Measurements from ENCODE around the gene MATN1.

The MATN1 gene

DNA sequence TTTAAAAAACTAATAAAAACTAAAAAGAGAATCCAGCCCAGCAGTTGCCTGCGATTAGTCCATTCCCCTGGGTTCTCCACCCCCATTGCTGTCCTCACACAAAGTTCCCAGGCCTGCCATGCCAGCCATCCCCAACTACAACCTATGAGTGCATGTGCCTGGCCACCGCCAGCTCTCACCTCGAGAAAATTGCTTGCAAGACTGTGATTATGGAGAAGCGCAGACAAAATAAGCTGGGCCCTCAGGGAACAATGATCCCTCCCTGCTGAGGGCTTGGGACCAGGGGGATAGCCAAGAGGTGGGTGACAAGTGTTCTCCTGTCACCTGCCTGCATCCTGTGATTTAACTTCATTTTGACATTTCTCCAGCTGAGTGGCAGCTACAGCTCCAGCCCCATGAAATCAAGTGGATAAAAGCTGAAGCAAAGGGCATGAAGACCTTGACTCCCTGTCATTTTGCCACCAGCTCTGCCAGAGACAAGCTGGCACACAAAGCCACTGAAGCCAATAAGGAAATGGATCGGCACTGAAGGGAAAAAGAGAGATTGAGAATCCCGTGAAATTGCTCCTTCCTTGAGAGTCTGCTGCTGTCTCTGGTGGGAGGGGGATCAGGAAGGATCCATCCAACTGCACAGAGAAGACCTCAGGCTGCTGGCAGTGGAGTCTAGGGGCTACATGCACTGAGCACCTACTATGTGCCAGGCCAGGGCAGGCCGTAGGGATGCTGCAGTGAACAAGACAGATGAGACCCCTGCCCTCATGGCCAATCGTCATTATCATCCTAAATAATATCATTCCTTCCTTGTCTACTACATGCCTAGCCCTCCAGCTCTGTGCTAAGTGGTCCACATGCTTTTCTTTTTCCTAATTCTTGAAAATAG, 40.7 kb downstream of the MATN1 start:
- DNase-seq (ENCODE audit: low read depth in 2 of 2), result no peak

DNA sequence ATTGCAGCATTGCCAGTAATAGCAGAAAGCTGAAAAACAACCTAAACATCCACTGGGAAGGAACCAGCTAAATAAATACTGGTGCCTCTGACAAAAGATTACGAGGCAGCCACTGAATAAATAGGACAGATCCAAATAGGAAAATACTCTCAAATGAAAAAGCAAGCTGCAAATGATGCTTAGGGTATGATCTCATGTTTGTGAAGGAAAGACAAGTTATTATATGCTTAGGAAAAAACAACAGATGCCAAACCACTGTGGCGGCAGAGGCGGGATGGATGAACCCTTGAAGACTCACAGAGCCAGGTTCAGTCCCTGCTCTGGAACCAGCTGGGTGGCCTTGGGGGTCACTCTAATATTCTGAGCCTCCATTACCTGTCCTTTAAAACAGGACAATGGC, 41.6 kb downstream of the MATN1 start:
- DNase-seq (ENCODE audit: low read depth in 2 of 2), result no peak

DNA sequence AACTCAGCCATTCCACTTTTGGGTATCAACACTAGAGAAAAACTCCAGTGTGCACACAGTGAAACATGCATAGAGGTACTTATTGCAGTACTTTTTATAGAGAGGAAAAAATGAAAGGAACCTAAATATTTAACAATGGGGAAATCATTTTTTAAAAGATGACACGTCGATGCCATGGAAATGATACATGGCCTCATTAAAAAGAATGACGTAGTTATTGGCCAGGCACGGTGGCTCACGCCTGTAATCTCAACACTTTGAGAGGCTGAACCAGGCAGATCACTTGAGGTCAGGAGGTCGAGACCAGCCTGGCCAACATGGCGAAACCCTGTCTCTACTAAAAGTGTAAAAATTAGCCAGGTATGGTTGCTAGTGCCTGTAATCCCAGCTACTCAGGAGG, 42.5 kb downstream of the MATN1 start:
- DNase-seq (ENCODE audit: low read depth in 2 of 2), result no peak

DNA sequence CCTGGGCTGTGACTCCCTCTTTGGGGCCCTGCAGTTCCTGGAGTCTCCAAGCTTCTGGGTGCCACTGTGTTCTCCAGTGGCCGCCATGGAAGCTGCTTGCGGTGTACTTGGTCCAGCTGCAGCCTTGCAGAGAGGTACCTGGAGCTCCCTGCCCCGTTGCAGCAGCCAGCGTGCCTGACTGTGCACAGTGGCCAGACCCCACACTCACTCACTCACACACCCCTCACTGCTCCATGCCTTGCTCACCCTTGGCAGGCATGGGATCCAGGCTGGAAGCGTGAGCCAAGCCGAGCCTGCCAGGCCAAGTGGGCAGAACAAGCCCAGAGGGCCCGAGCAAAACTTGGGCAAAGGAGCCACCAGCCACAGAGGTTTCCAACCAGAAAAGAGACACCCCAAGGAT, 43.0 kb downstream of the MATN1 start:
- no peak for DNase-seq (ENCODE audit: low read depth in 2 of 2)

DNA sequence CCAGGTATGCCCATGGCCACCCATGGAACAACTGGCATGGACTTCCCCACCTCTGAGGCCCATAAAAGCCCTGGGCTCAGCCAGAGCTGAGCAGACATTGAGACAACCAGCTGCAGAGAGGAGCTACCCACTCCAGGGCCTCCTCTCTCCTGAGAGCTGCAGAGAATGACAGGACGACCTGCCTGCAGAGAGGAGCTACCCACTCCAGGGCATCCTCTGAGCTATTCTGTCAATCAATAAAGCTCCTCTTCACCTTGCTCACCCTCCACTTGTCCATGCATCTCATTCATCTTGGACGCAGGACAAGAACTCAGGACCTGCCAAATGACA, 43.4 kb downstream of the MATN1 start:
- DNase-seq (ENCODE audit: low read depth in 2 of 2), result no peak

DNA sequence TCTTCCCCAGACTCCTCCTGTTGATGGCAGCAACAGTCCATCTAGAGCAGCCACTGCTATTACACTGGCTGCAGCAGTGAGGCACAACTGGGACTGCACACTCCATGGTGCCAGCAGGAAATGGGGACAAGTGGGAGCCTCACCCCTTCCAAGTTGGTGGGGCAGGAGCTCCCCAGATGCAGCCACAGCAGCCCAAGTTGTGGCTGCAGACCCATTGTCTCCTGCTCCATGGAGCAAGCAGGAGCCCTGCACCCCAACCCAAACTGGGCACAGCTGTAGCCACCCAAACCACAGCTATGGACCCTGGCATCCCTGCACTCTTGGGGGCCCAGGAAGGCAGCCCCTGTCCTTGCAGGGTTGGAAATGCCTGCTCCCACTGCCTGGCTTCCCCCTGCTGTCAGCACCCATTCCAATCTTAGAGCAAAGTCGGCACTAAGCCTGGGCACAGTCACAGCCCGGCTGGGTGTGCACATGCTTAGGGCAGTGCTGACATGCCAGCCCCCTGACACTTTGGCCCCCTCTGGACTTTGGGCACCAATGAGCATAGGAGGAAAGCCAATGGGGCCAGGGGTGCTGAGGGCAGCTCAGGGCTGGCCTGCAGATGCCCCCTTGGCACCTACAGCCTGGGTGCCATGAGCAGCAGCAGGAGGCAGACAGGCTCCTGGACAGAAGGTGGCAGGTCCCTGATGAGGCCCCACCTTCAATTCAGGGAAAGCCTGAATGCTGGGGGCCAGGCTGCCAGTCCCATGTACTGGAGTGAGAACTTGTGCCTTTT, 44.0 kb downstream of the MATN1 start:
- no peak for DNase-seq (ENCODE audit: low read depth in 2 of 2)

DNA sequence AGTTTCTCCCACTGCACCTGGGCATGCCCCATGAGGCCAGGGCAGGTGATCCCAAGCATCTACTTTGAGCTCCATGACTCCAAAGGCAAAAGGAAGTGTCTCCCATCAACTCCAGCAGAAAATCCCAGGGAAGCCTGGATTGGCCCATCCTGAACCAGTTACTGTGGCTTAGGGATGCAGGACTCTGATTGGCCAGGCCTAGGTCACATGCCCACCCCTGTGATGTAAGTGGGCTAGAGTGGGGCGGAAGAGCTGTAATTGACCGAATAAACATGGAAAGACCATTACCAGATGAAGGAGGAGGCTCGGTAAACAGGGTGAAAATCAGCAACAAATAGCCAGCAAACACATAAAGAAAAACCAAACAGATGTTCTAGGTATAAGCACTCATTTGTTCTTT, 45.2 kb downstream of the MATN1 start:
- DNase-seq (ENCODE audit: low read depth in 2 of 2), result no peak

DNA sequence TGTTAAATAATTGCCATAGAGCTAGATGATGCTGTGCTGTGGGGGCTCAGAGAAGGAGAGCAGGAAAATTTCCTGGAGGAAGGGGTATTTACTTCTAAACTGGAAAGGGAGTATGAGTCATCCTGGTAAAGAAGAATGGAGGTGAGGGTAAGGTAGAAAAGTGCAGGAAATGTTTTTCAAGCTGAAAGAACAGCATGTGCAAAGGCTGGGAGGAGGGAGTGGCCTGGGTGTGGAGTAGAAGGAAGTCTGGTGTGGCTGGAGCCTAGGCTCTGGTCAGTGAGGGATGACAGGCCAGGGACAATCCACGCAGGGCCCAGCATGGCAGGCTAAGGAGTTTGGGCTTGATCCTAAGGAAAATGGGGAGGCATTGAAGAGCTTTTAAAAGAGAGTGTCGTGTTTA, 45.9 kb downstream of the MATN1 start:
- no peak for DNase-seq (ENCODE audit: low read depth in 2 of 2)

DNA sequence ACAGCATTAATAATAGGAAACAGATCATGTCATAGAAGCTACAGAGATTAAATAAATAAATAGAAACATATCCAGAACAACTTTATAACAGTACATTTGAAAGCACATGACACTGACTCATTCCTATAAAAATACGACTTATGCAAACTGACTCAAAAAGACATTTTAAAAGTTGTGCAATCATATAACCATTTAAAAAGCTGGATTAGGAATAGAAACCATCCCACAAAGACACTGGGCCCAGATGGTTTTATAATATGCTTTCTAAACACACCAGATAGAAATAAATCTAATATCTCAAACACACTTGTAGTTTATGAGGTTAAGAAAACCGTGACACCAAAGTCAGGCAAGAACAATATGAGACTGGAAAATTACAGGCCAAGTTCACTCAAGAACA, 47.6 kb downstream of the MATN1 start:
- no peak for DNase-seq (ENCODE audit: low read depth in 2 of 2)

DNA sequence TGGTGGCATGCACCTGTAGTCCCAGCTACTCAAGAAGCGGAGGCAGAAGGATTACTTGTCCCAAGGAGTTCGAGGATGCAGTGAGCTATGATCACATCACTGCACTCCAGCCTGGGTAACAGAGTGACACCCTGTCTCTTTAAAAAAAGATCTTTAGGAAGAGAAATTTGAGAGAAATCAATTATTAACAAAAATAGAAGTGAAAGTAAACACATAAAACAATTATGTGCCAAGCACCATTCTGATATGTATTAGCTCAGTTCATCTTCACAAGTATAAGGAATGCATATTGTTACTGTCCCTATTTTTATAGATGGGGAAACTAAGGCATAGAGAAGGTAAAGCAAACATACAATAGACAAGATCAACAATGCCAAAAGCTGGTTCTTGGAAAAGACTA, 48.1 kb downstream of the MATN1 start:
- no peak for DNase-seq (ENCODE audit: low read depth in 2 of 2)

DNA sequence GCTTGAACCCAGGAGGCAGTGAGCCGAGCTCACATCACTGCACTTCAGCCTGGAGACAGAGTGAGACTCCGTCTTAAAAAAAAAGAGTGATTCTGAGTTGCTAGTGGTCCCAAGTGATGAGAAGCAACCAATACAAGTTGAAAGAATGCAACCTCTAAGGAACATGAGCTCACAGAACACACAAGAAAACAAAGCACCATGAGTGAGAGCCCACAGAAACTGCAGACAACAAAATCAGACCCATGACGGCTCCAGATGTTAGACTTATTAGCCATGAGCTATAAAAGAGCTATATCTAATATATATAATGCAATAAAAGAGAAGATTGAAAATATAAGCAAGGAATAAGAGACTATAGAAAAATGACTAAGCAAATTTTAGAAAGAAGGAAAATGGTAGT, 50.0 kb downstream of the MATN1 start:
- no peak for DNase-seq (ENCODE audit: low read depth in 2 of 2)

DNA sequence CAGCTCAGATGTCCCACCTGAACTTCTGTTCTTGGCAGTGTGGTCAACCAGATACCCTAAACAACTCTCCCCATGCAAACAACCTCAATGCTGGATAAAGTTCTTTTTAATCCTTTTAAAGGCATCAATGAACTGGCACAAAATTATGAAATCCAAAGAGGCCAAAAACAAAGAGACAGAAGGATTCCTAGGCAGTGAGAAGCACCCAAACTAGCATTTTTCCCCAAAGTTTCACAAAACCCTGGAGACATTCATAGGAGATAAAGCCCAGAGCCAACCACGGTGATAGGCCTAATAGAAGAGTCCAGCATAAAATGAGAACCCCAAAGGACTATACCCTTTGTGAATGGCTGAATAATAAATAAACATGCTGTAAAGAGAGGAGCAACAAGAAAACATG, 50.7 kb downstream of the MATN1 start:
- DNase-seq (ENCODE audit: low read depth in 2 of 2), result no peak

DNA sequence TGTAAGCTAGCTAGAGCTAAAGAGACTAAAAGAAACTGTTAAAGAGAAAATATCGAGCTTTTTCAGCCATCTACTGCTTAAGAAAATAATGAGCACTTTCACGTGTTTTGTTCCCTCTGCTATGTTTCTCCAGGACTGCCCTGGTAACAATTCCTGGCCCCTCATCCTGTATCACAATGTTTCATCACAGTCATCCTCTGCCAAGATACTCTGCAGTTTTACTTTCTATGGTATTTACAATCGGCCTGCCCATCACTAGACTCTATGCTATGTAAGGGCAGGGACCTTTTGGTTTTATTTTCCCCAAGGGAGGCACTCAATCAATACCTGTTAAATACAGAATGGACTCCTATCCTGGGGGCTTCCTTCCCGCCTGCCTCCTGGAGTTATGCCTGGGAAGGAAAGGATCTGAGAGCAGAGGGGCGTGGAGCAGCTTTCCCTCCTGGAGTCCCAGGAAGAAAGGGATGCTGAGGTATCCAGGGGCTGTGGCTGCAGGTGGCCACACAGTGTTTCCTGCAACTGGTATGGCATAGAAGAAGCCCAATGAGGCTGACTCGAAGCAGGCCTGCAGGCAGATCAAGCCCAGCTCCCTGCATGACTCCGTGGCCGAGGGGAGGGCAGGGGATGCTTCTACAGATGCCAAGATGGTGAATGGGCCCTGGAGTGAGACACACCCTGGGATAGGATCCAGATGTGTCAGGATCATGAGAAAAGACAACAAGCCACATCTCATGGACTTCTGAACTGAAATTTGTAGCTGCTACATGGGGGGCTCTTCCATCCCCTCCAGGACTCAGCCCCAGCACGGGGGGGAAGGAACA, 52.9 kb downstream of the MATN1 start:
- DNase-seq (ENCODE audit: low read depth in 2 of 2), result no peak

DNA sequence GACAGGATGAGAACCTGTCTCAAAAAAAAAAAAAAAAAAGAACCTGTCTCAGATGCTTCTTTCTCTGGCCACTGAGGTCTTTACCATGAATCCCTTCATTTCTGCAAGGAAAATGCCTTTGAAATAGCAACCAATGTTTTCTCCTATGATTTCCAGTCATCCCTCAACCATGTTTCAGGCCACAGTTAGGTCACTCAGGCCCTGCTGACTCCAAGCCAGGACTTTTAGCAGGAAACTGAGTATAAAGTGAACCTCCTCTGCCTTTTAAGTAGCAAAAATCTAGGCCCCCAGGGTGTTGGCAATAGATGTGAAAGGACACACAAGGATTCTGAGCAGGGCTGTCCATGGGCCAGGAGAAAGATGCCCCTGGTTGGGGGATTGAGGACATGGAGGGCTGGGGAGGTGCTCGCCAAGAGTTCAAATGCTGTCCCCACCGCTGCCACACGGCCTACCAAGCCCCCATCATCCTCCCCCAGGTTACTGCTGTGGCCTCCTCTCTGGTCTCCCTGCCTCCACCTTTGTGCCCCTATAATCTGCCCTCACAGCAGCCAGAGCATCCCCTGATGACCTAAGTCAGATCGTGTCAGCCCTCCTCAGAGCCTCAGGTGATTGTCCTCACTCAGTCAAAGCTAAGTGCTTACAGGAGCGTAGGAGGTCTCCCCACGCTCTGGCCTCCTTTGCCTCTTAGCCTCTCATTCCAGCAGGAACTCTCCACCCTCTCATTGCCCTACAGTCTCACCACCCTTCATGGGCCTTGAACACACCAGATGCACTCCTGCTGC, 54.6 kb downstream of the MATN1 start:
- DNase-seq (ENCODE audit: low read depth in 2 of 2), result no peak

DNA sequence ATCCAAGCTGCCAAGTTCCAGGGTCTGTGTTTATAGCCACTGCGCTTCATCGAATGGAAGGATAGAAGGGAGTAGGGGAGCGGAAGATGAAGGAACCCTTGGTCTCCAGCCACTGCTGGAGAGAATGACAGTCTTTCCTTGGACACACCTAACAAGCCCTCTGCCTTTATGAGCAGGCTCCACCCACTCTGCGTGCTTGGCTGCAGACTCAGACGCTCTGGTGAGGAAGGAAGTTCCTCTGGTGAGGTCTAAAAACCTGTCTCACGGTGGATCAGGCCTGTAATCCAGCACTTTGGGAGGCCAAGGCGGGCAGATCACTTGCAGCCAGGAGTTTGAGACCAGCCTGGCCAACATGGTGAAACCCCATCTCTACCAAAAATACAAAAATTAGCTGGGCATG, 55.4 kb downstream of the MATN1 start:
- no peak for DNase-seq (ENCODE audit: low read depth in 2 of 2)

DNA sequence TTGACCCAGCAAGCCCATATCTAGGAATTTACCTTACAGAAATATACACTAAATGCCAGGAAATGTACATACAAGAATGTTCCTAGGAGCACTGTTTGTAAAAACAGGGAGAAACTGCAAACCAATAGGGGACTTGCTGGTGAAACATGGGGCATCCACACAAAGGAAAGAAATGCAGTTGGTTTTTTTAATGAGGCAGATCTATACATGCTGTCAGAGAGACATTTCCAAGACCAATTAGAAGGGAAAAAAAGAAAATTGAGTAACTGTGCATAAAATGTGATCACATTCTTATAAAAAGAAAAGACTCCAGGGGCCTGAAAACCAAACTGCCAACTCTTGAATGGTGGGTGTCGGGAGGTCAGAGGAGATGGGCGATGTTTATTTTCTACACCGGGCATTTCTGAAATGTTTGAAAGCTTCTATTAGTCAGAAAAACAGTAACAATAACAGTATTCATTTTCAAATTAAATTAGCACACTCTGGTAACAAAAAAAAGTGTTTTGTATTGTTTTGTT, 56.6 kb downstream of the MATN1 start:
- no peak for DNase-seq (ENCODE audit: low read depth in 2 of 2)

DNA sequence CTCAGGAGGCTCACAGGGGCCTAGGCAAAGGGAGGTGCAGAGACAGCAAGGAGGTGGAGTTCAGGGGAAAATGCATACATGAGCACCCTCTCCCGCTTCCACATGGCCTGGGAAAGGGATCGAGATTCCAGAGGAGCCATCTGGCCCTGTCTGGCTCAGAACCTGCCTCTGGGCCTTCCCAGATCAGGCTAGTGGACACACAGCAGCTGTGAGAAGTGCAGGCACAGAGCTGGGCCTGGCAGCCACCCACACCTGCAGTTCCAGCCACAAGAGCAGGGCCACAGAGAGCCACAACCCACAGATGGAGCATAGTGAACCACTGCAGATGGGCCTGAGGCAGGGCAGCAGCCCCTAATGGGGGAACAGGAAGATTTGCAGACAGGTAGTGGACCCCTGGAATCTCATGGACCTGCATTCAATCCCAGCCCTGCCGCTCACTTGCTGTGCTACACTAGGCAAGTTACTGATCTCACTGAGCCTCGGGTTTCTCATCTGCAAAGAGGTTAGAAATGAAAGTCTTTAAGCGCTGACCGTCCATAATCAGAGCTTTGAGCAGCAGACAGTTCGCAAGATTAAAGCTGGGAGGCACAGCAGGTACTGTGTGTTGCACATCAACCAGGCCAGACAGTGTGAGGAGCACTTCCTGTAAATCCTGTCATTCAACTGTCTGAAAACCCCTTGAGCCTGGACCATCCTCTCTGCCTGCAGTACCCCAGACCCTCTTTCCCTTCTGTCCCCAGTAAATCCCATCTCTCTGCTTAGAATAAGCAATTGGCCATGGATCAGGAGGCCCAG, 58.0 kb downstream of the MATN1 start:
- DNase-seq (ENCODE audit: low read depth in 2 of 2), result no peak

DNA sequence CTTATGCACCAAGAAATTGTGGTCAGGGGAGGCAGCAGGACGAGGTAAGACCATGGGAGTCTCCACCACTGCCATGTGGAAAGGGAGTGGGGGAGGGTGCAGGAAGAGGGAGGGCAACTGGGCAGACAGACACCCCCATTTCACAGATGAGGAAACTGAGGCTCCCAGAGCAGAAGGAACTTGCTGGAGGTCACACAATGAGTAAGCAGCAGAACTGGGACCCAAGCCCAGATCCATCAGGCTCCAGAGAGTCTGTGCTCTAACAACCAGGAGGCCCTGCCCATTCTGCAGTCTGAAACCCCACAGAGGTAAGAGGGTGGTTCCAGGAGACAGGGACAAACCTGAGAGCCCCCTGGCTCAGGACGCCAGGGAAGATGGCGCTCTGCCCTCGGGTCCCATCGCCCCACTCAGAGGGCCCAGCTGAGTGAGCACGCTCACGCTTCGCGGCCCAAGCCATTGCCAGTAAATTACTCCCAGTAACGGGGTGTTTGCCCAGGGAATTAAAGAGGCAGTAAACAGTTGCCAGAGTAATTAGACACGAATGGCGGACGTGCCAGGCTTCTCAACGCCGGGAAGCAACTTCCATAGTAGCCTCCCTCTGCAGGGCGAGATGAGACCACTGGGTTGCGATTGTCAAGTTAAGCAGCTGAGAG, 59.2 kb downstream of the MATN1 start:
- DNase-seq (ENCODE audit: low read depth in 2 of 2), result no peak

DNA sequence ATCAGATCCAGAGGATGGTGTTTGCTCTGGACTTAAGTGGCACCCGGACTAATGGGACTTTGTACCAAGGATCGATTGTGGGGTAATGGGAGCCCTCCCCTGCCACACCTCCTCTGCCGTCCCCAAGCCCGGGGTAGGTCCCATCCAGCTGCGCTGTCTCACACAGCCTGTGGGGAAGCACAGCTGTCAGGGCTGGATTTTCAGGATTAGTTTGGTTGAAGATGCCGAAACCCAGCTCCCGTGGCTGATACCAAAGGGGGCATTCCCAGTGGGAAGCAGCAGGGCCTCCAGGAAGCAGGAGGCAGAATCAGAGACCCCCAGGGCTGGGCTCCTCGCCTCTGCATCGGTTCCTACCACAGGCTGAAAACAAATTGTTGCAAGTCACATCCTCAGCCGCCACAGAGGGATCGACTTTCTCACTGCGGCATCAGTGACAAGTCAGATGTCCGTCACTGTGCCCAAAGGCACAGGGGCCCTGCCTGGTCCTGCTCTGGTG, 59.7 kb downstream of the MATN1 start:
- no peak for DNase-seq (ENCODE audit: low read depth in 2 of 2)

DNA sequence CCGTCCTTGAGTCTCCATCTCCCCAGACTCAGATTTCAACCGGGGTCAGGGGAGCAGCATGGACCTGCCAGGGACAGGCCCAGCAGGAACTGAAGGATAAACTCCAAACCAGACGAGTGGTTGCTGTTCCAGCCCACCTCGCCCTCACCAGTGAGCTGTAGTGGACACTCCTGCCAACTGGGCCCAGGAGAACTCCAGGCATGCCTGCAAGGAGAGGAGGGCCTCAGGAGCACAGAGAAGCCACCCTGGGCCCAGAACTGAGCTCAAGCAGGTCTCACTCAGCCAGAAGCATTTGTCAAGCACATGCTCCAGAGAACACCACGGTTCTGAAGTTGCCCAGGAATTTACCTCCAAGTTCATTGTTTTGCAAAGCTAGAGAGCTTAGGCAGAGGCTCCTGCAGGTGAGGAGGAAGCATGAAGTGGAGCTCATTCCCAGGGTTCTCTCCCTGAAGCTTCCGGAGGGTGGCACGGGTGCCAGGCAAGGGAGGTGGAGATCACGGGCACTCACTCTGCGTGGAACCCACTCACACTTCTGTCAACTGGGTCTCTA, 61.0 kb downstream of the MATN1 start:
- DNase-seq (ENCODE audit: low read depth in 2 of 2), result no peak
